ENCODE data around the gene ERCC3.
"Not testable (repeated sequence)": the region's sequence is repeated elsewhere in the genome, so short reads cannot be mapped to it uniquely, and the experiment has no call there.

ERCC3 gene

DNA sequence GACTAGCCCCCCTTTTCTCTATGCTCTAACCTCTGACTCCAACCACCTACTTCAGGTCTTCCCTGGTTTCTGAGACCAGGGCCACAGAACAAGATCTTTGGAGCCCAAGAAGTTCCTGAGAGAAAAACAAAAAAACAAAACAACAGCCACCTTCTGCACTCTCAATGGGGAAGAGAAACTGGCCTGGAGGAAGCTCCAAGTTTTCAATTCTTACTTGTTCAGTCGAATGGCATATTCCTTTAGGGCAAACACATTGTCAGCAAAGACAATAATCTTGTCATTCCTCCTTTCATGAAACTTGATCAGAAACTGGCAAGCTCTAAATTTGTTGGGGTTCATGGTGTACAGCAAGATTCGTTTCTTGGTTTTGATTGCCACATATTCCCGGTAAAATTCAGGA, 15.0 kb downstream of the ERCC3 start:
- no peak for DNase-seq (ENCODE audit: low spot score)

DNA sequence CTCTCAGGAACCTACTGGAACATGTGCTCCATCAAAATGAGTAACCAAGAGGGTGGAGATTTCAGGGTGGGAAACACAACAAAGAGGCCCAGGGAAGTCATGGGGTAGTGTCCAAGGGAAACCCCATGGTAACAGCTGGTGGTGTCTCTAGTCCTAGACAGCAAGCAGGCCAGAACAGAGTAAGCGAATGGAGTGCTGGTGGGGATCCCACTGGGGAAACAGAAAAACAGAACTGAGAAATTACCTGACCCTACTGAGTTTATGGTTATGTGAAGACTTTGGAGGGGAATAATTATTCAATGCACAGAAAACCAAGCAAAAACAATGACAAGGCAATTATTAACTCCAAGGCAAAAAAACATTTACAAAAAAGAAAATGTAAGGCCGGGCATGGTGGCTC, 16.9 kb downstream of the ERCC3 start:
- no peak for DNase-seq (ENCODE audit: low spot score)

DNA sequence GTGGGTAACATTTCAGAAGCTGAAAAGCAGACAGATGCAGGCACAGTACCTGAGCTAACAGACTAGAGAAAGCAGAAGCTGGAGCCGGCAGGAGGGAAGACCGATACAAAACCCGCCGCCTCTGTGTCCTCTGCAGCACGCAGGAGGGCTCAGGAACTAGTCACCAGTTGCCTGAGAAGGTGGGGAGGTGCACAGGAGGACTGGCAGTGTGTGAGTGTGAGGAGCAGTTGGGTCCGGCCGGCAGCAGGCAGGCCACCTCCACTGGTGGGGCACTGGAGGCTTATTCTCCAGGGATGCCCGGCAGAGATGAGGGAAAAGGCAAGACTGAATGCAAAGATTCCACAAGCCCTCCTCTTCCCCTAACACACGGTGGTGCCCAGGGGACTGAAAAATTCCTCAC, 18.2 kb downstream of the ERCC3 start:
- DNase-seq (ENCODE audit: low spot score), result peak; percentile 12

DNA sequence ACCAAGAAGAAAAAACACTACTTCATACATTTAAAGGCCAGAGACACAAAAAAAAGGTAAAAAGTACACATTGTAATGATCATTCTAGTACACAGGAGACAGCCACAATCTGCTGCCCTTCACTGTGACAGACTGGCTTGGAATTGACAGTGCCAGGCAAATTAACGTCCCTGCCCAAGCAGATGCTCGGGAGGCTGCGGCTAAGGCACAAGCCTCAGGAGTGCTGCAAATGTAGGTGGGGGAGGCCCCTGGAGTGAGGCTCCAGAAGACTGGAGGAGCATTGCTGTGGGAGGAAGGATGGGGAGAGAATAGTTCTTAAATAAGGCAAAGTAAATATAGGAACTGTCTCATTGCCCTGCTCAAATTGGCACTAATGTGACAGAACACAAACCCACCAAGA, 18.6 kb downstream of the ERCC3 start:
- peak; percentile 42 for DNase-seq (ENCODE audit: low spot score)

DNA sequence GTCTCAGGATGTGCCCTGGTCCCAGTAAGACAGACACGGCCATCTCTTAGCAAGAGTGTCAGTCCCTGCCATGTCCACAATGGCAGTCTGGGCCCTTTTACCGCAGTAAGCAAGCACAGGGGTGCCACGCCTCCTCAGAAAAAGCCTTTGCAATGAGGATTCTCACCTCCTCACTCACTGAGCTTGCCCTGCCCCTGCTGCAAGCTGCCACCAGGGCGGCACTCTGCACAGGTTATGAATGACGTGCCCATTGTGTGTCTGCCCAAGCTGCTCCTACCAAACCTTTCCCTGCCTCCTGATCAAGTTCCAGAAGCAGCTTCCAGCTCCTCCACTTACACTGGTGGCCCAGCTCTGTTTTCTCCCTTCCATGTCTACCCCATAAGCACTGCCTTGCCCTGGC, 23.3 kb downstream of the ERCC3 start:
- DNase-seq (ENCODE audit: low spot score), result no peak

DNA sequence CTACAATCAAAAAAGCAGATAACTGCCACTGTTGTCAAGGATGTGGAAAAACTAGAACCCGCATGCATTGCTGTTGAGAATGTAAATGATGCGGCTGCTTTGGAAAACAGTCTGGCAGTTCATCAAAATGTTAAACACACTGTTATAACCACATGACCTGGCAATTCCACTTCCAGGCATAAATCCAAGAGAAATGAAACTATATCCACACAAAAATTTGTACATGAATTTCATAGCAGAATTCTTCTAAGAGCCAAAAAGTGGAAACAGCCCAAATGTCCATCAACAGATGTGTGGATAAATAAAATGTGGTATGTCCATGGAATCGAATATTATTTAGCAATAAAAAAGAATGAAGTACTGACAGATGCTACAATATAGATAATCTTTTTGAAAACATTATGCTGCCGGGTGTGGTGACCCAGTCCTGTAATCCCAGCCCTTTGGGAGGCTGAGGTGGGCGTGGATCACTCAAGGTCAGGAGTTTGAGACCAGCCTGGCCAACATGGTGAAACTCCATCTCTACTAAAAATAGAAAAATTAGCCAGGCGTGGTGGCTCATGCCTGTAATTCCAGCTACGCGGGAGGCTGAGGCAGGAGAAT, 32.0 kb downstream of the ERCC3 start:
- DNase-seq (ENCODE audit: low spot score), result no peak

DNA sequence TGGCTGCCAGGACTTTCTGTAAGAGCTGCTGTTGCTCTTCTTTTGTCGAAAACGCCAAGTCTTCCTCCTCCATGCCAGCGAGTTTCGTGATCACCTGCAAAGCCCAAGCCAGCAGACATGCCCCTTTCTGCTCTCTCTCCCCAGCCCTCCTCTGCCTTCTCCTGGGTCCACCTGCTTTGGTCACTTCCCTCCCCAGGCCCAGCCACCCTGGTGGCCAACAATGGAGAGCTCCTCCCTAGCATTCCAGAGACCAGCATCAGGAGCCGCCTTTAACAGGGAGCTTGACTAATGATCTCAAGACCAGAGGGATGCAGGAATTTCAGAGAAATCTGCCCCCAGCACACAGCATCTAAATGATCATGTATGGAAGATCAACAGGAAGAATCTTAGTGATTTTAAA, 34.6 kb downstream of the ERCC3 start:
- DNase-seq (ENCODE audit: low spot score), result no peak

DNA sequence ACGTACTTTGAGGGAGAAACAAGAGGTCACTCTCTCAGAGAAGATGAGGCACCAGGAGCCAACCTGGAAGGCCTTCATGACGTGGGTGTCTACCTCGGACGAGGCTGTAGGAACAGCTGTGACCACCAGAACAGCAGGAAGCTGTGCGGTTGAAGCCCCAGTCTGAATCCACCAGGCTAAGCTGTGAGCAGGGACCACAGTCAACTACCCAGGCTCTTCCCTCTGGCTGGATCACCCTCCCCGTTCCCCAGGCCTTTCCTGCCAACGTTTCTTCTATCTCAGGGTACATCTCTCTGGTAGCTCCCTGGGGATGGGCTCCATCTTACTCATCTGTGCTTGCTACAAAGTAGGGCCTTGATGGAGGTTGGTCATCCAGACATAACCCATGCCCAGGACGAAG, 37.1 kb downstream of the ERCC3 start:
- no peak for DNase-seq (ENCODE audit: low spot score)

DNA sequence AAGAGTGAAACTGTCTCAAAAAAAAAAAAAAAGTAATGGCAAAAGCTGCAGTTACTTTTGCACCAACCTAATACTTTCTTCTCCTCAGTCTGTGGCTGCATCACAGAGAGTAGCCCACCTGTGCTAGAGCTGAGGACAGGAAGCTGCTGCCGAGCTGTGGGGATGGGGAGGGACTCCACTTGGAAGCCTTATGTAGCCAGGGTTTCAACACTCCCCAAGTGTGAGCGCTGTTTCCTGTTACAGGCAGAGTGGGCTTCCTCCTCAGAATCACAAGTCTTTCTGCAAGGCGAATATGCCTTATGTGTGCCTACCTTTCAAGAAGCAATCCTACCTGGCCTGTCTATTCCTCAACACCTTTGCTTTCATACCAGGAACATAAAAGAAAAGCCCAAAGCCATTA, 37.6 kb downstream of the ERCC3 start:
- no peak for DNase-seq (ENCODE audit: low spot score)

DNA sequence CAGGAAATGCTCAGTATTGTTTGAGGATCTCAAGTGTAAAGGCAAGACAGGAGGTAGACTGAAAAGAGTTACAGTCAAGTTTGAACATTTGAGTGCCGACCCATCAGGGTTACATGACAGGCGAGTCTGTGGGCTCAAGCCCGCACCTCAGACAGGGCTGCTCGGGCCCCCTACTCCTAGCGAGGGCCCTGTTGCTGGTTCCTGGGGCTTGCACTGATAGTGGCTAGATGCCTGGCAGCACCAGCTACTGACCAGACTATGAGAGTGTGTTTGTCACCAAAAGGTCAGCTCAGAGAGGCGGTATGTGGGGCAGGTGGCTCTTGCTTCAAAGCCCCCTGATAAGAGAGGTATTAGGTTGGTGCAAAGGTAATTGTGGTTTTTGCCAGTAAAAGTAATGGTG, 38.2 kb downstream of the ERCC3 start:
- DNase-seq (ENCODE audit: low spot score), result no peak

DNA sequence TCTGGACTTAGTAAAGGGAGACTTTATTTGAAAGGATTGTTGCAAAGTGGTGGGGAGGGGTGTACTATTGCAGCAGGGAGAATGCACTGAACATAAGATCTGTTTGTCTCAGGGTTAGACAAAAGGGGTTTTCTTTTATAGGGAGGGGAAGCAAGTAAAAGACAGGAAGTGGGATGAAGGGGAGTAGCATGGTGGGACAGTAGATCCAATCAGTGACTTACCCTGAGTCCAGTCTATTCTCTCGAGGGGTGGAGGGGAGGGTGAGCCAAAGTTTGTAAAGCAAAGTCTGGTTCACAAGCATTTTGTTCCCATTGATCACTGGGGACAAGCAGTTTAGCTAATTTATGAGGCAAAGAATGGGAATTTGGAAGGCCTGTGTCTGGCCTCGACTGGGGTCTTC, 38.8 kb downstream of the ERCC3 start:
- no peak for DNase-seq (ENCODE audit: low spot score)

DNA sequence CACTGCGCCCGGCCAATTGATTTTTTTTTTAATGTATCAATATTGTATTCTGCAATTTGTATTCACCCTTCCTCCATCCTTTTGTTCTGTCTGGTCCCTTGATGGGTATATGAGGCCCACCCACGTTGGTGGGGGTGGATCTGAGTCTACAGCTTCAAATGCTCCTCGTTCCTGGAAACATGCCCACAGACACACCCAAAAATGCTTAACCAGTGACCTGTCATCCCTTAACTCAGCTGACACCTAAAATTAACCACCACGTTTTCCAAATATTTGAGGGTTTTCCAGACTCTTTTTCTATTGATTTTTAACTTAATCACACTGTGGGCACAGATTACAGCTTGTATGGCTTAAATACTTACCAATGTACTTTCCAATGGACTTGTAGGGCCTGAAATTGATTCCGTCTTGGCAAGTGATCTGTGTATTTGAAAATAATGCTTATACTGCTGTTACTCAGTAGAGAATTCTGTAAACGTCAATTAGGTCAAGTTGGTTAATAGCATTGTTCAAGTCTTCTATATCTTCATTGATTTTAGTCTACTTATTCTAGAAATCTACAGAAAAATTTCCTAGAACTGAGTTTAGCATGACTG, 39.5 kb downstream of the ERCC3 start:
- no peak for DNase-seq (ENCODE audit: low spot score)

DNA sequence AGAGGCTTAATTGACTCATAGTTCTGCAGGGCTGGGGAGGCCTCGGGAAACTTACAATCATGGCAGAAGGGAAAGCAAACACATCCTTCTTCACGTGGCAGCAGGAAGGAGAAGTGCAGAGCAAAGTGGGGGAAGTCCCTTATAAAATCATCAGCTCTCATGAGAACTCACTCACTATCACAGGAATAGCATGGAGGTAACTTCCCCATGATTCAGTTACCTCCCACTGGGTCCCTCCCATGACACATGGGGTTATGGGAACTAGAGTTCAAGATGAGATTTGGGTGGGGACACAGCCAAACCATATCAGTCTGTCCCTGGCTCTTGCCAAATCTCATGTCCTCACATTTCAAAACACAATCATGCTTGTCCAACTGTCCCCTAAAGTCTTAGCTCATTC, 52.8 kb downstream of the ERCC3 start:
- not testable (repeated sequence) for DNase-seq (ENCODE audit: low spot score)

DNA sequence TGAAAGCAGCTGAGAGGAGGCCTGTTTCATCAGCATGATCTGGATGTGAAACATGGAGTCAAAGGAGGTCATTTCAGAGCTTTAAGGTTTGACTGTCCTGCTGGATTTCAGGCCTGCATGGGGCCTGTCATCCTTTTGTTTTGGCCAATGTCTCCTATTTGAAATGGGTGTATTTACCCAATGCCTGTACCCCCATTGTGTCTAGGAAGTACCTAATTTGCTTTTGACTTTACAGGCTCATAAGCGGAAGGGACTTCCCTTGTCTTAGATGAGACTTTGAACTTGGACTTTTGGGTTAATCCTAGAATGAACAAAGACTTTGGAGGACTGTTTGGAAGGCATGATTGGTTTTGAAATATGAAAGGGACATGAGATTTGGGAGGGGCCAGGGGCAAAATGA, 54.5 kb downstream of the ERCC3 start:
- DNase-seq (ENCODE audit: low spot score), result no peak

DNA sequence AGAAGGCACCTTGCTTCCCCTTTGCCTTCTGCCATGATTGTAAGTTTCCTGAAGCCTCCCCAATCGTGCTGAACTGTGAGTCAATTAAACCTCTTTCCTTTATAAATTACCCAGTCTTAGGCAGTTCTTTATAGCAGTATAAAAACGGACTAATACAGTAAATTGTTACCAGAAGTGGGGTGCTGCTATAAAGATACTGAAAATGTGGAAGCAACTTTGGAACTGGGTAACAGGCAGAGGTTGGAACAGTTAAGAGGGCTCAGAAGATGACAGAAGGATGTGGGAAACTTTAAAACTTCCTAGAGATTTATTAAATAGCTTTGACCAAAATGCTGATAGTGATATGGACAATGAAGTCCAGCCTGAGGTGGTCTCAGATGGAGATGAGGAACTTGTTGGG, 56.2 kb downstream of the ERCC3 start:
- not testable (repeated sequence) for DNase-seq (ENCODE audit: low spot score)

DNA sequence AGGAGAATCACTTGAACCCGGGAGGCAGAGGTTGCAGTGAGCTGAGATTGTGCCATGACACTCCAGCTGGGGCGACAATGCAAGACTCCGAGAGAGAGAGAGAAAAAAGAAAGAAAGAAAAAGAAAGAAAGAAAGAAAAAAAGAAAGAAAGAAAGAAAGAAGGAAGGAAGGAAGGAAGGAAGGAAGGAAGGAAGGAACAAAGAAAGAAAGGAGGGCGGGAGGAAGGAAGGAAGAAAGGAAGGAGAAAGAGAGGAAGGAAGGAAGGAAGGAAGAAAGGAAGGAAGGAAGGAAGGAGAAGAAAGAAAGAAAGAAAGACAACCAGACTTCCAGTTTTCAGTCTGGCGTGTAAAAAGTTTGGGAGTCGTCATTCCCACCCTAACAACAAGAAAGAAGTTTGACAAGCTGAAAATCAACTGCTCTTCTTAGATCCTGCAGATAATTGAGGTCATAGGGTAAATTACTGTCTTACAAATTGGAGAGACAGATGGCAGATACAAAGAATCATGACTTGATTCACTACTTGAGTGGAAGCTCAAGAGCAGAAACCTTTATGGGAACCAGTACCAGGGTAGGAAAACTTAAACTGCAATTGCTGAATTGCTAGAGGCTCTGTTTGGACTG, 58.8 kb downstream of the ERCC3 start:
- no peak for DNase-seq (ENCODE audit: low spot score)

DNA sequence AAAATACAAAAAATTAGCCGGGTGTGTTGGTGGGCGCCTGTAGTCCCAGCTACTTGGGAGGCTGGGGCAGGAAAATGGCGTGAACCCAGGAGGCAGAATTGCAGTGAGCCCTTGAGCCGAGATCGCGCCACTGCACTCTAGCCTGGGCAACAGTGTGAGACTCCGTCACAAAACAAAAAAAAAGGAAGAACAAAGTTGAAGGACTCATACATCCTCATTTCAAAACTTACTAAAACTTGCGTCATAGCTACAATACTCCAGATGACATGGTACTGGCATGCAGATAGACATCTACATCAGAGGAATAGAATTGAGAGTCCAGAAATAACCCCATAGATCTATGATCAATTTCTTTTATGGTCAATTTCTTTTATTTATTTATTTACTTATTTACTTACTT, 60.2 kb downstream of the ERCC3 start:
- DNase-seq (ENCODE audit: low spot score), result no peak

DNA sequence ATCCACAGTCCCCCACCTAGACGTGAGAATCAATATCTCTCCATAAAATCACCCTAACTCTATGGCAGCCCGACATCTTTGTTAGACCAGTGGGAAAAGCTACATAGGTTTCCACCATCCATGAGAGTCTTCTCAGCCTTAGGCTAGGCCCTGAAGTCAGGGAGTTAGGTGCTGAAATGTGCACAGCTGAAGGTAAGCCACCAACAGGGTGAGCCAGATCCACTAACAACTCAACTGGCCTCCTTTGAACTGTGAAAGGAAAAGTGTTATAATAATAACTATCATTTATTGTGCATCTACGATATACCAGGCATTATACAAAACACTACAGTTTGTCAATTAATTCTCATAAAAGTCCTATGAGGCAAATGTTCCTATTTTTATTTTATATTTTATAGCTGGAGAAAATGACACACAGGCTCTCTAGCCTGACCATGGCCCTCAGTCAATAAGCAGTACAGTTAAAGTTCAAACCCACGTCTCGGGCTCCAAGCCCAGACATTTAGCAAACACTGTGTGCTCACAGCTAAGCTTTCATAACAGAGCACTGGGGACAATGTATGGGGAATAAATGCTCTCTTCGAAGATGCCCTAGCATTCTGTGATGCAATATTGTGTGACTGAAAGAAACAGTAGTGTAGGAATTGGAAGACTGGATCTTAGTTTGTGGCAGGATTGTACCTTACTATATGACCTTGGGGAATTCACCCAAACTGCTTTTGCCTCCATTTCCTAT, 62.6 kb downstream of the ERCC3 start:
- DNase-seq (ENCODE audit: low spot score), result no peak

DNA sequence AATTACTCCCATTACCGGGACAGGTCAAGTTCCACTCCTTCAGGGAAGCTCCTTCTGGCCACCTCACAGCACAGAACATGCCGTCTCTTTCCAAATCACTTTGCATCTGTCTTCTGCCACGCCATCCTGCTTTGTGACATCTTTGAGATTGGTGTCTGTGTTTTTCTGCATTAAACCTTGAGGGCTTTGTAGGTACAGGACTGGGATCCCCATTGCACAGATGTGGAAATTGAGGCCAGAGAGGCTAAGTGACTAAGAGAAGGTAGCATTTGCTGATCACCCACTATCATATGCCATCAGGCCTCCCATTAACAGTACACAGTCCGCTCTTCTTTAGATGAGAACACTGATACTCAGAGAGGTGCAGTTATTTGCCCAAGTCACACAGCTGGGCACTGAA, 64.4 kb downstream of the ERCC3 start:
- DNase-seq (ENCODE audit: low spot score), result no peak

DNA sequence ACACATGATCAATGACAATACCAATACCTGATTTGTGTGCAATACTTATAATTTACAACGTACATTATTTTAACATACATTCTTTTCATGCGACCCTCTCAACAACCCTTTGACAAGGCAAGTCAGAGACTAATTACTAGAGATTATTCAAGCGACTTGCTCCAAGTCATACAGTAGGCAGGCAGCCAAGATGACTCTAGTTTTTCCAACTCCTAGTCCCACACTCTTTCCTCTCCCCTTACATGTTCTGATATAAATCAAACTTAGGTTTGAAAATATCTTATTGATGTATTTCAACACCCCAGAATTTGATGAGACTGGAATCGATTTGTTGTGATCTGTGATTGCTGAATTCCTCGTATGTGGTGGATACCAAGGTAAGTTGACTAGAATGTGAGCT, 65.8 kb downstream of the ERCC3 start:
- no peak for DNase-seq (ENCODE audit: low spot score)

DNA sequence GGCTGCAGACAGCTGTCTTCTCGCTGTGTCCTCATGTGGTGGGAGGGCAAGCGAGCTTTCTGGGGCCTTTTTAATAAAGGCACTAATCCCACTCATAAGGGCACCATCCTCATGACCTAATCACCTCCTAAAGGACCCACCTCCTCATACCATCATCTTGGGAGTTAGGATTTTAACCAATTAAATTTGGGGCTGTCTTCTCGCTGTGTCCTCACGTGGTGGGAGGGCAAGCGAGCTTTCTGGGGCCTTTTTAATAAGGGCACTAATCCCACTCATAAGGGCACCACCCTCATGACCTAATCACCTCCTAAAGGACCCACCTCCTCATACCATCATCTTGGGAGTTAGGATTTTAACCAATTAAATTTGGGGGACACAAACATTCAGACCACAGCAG, 66.7 kb downstream of the ERCC3 start:
- DNase-seq (ENCODE audit: low spot score), result not testable (repeated sequence)

DNA sequence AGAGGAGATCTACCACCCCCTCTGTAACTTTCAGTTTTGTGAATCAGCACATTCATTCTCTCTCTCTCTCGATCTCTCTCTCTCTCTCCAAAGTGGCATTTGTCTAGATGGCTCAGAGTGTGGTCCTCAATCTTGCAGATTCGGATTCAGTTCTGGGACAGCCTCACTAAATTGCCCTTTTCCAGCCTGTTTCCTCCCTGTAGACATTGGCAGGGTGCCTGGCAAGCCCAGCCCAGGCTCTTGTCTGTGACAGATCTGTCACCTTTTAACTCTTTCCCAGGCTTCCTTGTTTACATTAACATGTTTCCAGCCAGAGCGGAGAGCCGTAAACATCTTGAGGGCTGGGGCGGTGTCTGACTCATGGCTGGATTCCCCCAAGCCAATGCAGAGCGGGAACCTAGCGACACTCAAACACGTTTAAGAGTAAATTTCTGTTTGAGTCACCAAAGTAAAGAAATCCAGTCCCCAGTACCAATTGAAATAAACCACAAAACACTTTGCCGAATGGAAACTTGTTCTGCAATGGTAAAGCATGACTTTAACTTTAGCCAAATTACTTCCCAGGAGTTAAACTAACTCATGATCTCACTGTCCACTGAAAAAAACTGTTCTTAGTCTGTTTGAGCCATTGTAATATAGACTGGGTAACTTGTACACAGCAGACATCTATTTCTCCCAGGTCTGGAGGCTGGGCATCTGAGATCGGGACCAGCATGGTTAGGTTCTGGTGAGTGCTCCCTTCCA, 67.3 kb downstream of the ERCC3 start:
- DNase-seq (ENCODE audit: low spot score), result no peak

DNA sequence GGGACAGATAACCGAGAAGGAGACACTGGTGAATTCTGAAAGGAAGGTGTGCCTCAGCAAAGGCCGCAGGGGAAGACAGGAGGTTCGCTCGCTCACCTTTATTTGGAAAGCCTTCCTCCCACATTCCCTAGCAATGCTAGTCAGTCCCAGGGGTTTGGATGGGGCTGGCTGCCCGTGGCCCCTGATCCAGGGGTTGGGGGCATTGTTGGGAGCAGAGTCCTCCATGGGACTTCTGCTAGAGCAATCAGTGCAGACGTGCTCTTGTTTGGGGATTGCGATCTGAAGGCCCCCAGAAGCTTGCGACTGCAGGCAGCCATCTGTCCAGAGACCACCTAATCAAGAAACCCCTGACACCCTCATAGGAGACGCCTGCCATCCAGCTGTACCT, 67.8 kb downstream of the ERCC3 start:
- no peak for DNase-seq (ENCODE audit: low spot score)
